ENCODE results near the gene NDE1.

- no peak for TF ChIP-seq CTCF (IDR thresholded peaks at IDR 0.05)
- TF ChIP-seq POLR2A (IDR thresholded peaks at IDR 0.05), result no peak
Measured at GRCh38 chr16:15759070-15759469, 109.0 kb downstream of the NDE1 start.

Measured in prostate gland (tissue), 2 donors.